Measurements from ENCODE around the gene PPTC7.

Gene PPTC7

GRCh38 chr12:110543965-110544364, 39.2 kb downstream of the PPTC7 start:
- CTCF ChIA-PET = interaction anchor here (0.6 kb wide), 2 partner anchors 14 to 60 kb away, joined by 3 to 4 read pairs; no protein-coding TSS in a partner anchor
- POLR2A ChIA-PET = interaction anchor here (1.2 kb wide), 1 partner anchor 16 kb away, joined by 3 read pairs; no protein-coding TSS in a partner anchor
- DNase-seq (ENCODE audit: extremely low spot score) = no peak
- no peak for TF ChIP-seq FOXK2 (IDR thresholded peaks at IDR 0.05)
- no peak for TF ChIP-seq ZNF384 (IDR thresholded peaks at IDR 0.05)
- TF ChIP-seq PKNOX1 (IDR thresholded peaks at IDR 0.05) = no peak
- no peak for TF ChIP-seq FOXM1 (IDR thresholded peaks at IDR 0.05; ENCODE audit: borderline replicate concordance)
- TF ChIP-seq ELF4 (IDR thresholded peaks at IDR 0.05) = no peak
- TF ChIP-seq SP1 (IDR thresholded peaks at IDR 0.05) = no peak
- TF ChIP-seq BHLHE40 (IDR thresholded peaks at IDR 0.05; ENCODE audit: borderline replicate concordance) = no peak
- no peak for TF ChIP-seq LEF1 (IDR thresholded peaks at IDR 0.05; ENCODE audit: borderline replicate concordance)
- no peak for TF ChIP-seq ARNT (IDR thresholded peaks at IDR 0.05)
- TF ChIP-seq FOXA1 (IDR thresholded peaks at IDR 0.05) = no peak
- TF ChIP-seq CTBP1 (IDR thresholded peaks at IDR 0.05; ENCODE audit: borderline replicate concordance) = no peak
- no peak for TF ChIP-seq SUZ12 (IDR thresholded peaks at IDR 0.05)
- TF ChIP-seq HDGF (IDR thresholded peaks at IDR 0.05; ENCODE audit: borderline replicate concordance) = no peak
- no peak for TF ChIP-seq TARDBP (IDR thresholded peaks at IDR 0.05)
- no peak for TF ChIP-seq L3MBTL2 (conservative IDR thresholded peaks at IDR 0.05)

- ChIA-PET POLR2A (interaction anchor here (1.2 kb wide), 1 partner anchor 15 kb away, joined by 3 read pairs; no protein-coding TSS in a partner anchor), CTCF (interaction anchor here (0.6 kb wide), 2 partner anchors 14 to 60 kb away, joined by 3 to 4 read pairs; no protein-coding TSS in a partner anchor)
- TF ChIP-seq CTBP1 (IDR thresholded peaks at IDR 0.05; ENCODE audit: borderline replicate concordance) (no peak), ARNT (IDR thresholded peaks at IDR 0.05) (no peak), ELF4 (IDR thresholded peaks at IDR 0.05) (no peak), NFRKB (IDR thresholded peaks at IDR 0.05) (no peak), ZNF384 (IDR thresholded peaks at IDR 0.05) (no peak), SP1 (IDR thresholded peaks at IDR 0.05) (no peak), FOXA1 (IDR thresholded peaks at IDR 0.05) (no peak), LEF1 (IDR thresholded peaks at IDR 0.05; ENCODE audit: borderline replicate concordance) (no peak), HDGF (IDR thresholded peaks at IDR 0.05; ENCODE audit: borderline replicate concordance) (no peak), FOXK2 (IDR thresholded peaks at IDR 0.05) (no peak), L3MBTL2 (conservative IDR thresholded peaks at IDR 0.05) (no peak), PKNOX1 (IDR thresholded peaks at IDR 0.05) (no peak), SUZ12 (IDR thresholded peaks at IDR 0.05) (no peak), BHLHE40 (IDR thresholded peaks at IDR 0.05; ENCODE audit: borderline replicate concordance) (no peak), TARDBP (IDR thresholded peaks at IDR 0.05) (no peak), FOXM1 (IDR thresholded peaks at IDR 0.05; ENCODE audit: borderline replicate concordance) (no peak)
- DNase-seq (ENCODE audit: extremely low spot score) = no peak
Observed at GRCh38 chr12:110543252-110543959, 39.7 kb downstream of the PPTC7 start.

GRCh38 chr12:110540048-110540447, 43.1 kb downstream of the PPTC7 start:
- DNase-seq (ENCODE audit: extremely low spot score) = no peak
- ChIA-PET CTCF (interaction anchor here (0.5 kb wide), 1 partner anchor 40 kb away, joined by 4 read pairs; no protein-coding TSS in a partner anchor), POLR2A (no interaction called here)
- TF ChIP-seq HDGF (IDR thresholded peaks at IDR 0.05; ENCODE audit: borderline replicate concordance) (no peak), L3MBTL2 (conservative IDR thresholded peaks at IDR 0.05) (no peak), SUZ12 (IDR thresholded peaks at IDR 0.05) (no peak), CTBP1 (IDR thresholded peaks at IDR 0.05; ENCODE audit: borderline replicate concordance) (no peak), TARDBP (IDR thresholded peaks at IDR 0.05) (no peak), SP1 (IDR thresholded peaks at IDR 0.05) (no peak), ELF4 (IDR thresholded peaks at IDR 0.05) (no peak), PKNOX1 (IDR thresholded peaks at IDR 0.05) (no peak), BHLHE40 (IDR thresholded peaks at IDR 0.05; ENCODE audit: borderline replicate concordance) (no peak), NFRKB (IDR thresholded peaks at IDR 0.05) (no peak), FOXA1 (IDR thresholded peaks at IDR 0.05) (no peak), ZNF384 (IDR thresholded peaks at IDR 0.05) (no peak), LEF1 (IDR thresholded peaks at IDR 0.05; ENCODE audit: borderline replicate concordance) (no peak), FOXK2 (IDR thresholded peaks at IDR 0.05) (no peak), FOXM1 (IDR thresholded peaks at IDR 0.05; ENCODE audit: borderline replicate concordance) (no peak), ARNT (IDR thresholded peaks at IDR 0.05) (no peak)

GRCh38 chr12:110538869-110539622, 44.1 kb downstream of the PPTC7 start:
- ChIA-PET POLR2A (no interaction called here), CTCF (no interaction called here)

More at GRCh38 chr12:110538869-110539622, 44.1 kb downstream of the PPTC7 start:
- TF ChIP-seq FOXA1 (IDR thresholded peaks at IDR 0.05) (no peak), HDGF (IDR thresholded peaks at IDR 0.05; ENCODE audit: borderline replicate concordance) (no peak), FOXM1 (IDR thresholded peaks at IDR 0.05; ENCODE audit: borderline replicate concordance) (no peak), CTBP1 (IDR thresholded peaks at IDR 0.05; ENCODE audit: borderline replicate concordance) (no peak), BHLHE40 (IDR thresholded peaks at IDR 0.05; ENCODE audit: borderline replicate concordance) (no peak), FOXK2 (IDR thresholded peaks at IDR 0.05) (no peak), NFRKB (IDR thresholded peaks at IDR 0.05) (no peak)
- no peak for DNase-seq (ENCODE audit: extremely low spot score)

Measured in HEK293T (cell line).